Measurements from ENCODE around the gene STON1. TPM values are rescaled to one million over a fixed set of nuclear protein-coding genes. Genes with fewer than 3 reads are reported as not detected.
"Not testable (repeated sequence)": the region's sequence is repeated elsewhere in the genome, so short reads cannot be mapped to it uniquely, and the experiment has no call there.

STON1 gene
- total RNA-seq, 1 donor from 2014 or later = 13.2 TPM

- no peak for TF ChIP-seq CTCF (conservative IDR thresholded peaks at IDR 0.05)
- Mint-ChIP-seq H3K4me1 (peaks cover 35% of the 10 kb centered on the region), H3K9me3 (peaks cover 5% of the 10 kb centered on the region), H3K4me3 (no peak overlapping the region), H3K27me3 (ENCODE audit: low read depth) (no peaks in the 10 kb centered on the region), H3K27ac (ENCODE audit: unreplicated experiment) (no peak overlapping the region), H3K36me3 (ENCODE audit: low read depth) (peaks cover 10% of the 10 kb centered on the region)
- DNase-seq (ENCODE audit: low read depth, low spot score) = no peak
Measured at GRCh38 chr2:48549972-48550371, 20.0 kb downstream of the STON1 start.

- peaks cover 5% of the 10 kb centered on the region for H3K9me3 Mint-ChIP-seq
Measured at GRCh38 chr2:48551548-48551947, 21.6 kb downstream of the STON1 start.

GRCh38 chr2:48555071-48555470, 25.1 kb downstream of the STON1 start:
- not testable (repeated sequence) for H3K9me3 Mint-ChIP-seq; DNase-seq (ENCODE audit: low read depth, low spot score); H3K4me3 Mint-ChIP-seq; H3K27me3 Mint-ChIP-seq (ENCODE audit: low read depth); H3K27ac Mint-ChIP-seq (ENCODE audit: unreplicated experiment)
- peaks cover 18% of the 10 kb centered on the region for H3K36me3 Mint-ChIP-seq (ENCODE audit: low read depth)
- H3K4me1 Mint-ChIP-seq = peaks cover 15% of the 10 kb centered on the region

More at GRCh38 chr2:48551548-48551947, 21.6 kb downstream of the STON1 start:
- peaks cover 29% of the 10 kb centered on the region for H3K4me1 Mint-ChIP-seq
- no peak for DNase-seq (ENCODE audit: low read depth, low spot score)
- no peak overlapping the region for H3K27ac Mint-ChIP-seq (ENCODE audit: unreplicated experiment)
- no peak overlapping the region for H3K4me3 Mint-ChIP-seq
- TF ChIP-seq CTCF (conservative IDR thresholded peaks at IDR 0.05) = no peak
- peaks cover 10% of the 10 kb centered on the region for H3K36me3 Mint-ChIP-seq (ENCODE audit: low read depth)
- H3K27me3 Mint-ChIP-seq (ENCODE audit: low read depth) = no peaks in the 10 kb centered on the region

- no peak overlapping the region for H3K27ac Mint-ChIP-seq (ENCODE audit: unreplicated experiment)
- H3K9me3 Mint-ChIP-seq = peaks cover 2% of the 10 kb centered on the region
- no peak for TF ChIP-seq CTCF (conservative IDR thresholded peaks at IDR 0.05)
- H3K4me1 Mint-ChIP-seq = peaks cover 22% of the 10 kb centered on the region
- H3K27me3 Mint-ChIP-seq (ENCODE audit: low read depth) = no peaks in the 10 kb centered on the region
- no peak for DNase-seq (ENCODE audit: low read depth, low spot score)
- H3K36me3 Mint-ChIP-seq (ENCODE audit: low read depth) = peaks cover 11% of the 10 kb centered on the region
- H3K4me3 Mint-ChIP-seq = no peak overlapping the region
Measured at GRCh38 chr2:48558456-48558855, 28.5 kb downstream of the STON1 start.

- Mint-ChIP-seq H3K4me3 (no peak overlapping the region), H3K27me3 (ENCODE audit: low read depth) (no peaks in the 10 kb centered on the region), H3K27ac (ENCODE audit: unreplicated experiment) (peak overlapping the region; percentile 31), H3K36me3 (ENCODE audit: low read depth) (peaks cover 7% of the 10 kb centered on the region), H3K4me1 (peaks cover 22% of the 10 kb centered on the region), H3K9me3 (peaks cover 2% of the 10 kb centered on the region)
- no peak for DNase-seq (ENCODE audit: low read depth, low spot score)
- TF ChIP-seq CTCF (conservative IDR thresholded peaks at IDR 0.05) = no peak
Measured at GRCh38 chr2:48560546-48561209, 30.7 kb downstream of the STON1 start.

- no peaks in the 10 kb centered on the region for H3K27me3 Mint-ChIP-seq (ENCODE audit: low read depth)
- DNase-seq (ENCODE audit: low read depth, low spot score) = no peak
- H3K4me3 Mint-ChIP-seq = no peak overlapping the region
- H3K36me3 Mint-ChIP-seq (ENCODE audit: low read depth) = peaks cover 11% of the 10 kb centered on the region
- peaks cover 31% of the 10 kb centered on the region for H3K4me1 Mint-ChIP-seq
- no peak overlapping the region for H3K27ac Mint-ChIP-seq (ENCODE audit: unreplicated experiment)
- peaks cover 6% of the 10 kb centered on the region for H3K9me3 Mint-ChIP-seq
- TF ChIP-seq CTCF (conservative IDR thresholded peaks at IDR 0.05) = no peak
Measured at GRCh38 chr2:48562281-48562680, 32.3 kb downstream of the STON1 start.

All from neural crest cell (in vitro differentiated cells).